HG03439 (cell line): ENCODE results near the gene NRDE2.
"Not testable (repeated sequence)": the region's sequence is repeated elsewhere in the genome, so short reads cannot be mapped to it uniquely, and the experiment has no call there.

Experiments
- ATAC-seq: cut with Tn5 transposase; IDR thresholded peaks from one replicate; pipeline ENCODE4 v1.9.1; 2021; ENCODE audit warnings: mild to moderate bottlenecking, moderate library complexity; ENCODE audit not compliant: unreplicated experiment

The NRDE2 gene

DNA sequence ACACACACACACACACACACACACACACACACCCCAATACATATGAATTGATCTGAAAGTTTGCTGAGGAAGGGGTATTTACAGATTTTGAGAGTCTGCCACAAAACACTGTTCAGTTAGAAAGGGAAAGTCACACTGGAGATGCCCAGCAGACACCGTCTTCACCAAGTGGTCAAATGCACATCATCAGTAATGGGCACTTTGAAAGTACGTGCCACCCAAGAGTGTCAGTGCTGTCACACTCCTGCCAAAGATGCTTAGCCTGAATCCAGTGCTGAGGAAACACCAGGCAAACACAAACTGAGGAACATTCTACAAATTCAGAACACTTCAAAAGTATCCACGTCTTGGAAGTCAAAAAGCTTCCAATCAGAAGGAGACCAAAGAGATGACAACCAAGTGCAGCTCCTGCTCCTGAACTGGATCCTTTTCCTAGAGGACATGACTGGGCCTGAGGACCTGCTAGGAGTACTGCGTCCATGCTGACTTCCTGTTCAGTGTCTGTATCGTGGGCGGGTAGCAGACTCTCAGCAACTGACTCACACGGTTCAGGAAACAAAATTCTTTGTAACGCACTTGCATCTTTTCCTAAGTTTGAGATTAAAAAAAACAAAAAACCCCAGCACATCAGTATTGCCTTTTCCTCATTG, 56.8 kb downstream of the NRDE2 start:
- ATAC-seq = no peak

DNA sequence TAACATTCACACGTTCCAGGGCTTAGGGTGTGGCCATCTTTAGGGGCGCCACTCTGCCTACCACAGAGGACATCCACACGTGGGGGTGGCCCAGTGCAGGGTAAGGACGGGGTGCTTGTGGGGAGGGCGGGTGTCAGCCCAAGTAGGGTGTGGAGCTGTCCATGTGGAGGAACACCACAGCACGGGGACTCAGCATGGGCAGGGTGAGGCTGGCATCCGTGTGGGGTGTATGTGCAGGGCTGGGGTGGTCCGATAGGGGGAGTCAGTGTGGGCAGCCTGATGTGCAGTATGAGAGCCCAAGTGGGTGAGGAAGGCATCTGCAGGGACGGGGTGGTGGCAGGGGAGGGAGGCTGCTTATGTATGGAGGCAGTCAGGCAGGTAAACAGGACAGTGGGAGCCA, 57.7 kb downstream of the NRDE2 start:
- ATAC-seq = no peak

DNA sequence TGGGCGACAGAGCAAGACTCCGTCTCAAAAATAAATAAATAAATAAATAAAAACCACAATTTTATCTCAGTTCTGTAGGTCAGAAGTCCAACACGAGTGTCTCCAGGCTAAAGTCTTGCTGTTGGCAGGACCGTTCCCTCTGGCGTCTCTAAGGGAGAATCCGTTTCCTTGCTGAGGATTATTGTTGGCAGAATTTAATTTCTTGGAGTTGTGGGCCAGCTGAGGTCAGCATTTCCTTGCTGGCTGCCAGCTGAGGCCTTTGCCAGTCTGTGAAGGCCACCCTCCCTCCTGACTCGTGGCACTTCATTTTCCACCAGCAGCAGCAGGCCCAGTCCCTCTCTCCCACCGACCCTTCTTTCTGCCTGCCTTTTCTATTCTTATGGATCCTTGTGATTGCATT, 58.2 kb downstream of the NRDE2 start:
- no peak for ATAC-seq

DNA sequence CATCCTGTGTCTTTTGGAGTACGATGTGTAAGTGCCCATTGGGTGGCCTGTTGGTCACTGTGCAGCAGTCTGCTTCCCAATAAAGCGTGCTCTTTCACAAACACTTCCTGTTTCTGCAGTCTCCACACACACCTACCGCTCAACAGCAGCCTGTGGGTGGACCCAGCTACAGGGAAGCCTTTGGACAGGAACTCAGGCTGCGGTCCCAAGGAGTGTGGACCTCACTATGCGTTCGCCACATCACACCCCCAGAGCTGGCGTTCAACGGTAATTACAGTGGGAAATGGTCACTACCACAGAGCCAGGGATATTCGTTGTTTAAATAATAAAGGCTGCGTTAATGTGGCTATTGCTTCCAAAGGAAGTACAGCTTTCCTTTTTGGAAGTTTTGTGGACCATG, 59.2 kb downstream of the NRDE2 start:
- no peak for ATAC-seq

DNA sequence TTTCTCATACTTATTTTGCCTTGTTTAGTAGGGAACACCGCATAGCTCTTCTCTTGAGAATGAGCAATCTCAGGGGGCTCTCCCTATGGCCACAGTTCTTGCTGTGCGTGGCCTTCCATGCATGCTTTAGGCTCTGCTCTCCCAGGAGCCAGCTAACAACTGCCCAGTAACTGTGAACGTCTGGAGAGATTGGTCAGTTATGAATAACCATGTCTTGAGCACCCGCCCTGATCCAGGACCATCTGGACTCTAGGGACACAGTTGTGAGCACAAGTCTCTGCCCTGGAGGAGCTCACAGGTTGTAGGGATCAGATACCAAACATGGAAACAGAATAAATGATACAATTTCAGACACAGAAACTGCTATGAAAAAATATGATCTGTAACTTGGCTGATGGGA, 63.3 kb downstream of the NRDE2 start:
- ATAC-seq = no peak

DNA sequence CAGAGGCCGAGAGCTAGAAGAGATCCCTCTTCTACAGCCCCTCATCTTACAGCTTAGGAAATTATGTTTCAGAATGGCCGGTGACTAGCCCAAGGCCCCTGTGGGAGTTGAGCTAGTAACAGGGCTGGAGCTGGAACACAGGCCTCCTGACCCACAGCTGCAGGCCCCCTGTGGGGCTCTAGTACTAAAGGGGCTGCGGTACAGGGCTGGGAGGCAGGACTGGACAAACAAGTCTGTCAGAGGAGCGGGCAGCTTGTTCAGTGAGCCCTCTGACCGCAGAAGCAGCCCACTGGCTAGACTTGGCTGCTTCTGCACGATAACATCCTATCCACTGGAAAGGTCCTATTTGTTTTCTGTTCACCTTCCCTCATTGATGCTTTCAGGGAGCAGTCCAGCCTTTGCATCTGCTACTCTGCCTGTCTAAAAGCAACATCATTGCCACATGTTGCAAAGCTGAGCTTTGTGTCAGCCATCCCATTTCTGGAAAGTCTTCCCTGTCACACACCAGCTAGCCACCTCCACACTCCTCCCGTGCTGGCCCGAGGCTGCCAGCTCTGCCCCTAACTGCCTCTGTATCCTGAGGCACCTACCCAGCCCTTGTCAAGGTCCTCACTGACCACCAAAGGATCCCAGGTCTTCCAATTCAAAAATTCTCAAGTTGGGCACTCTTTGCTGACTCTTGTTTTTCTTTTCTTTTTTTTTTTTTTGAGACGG, 65.1 kb downstream of the NRDE2 start:
- ATAC-seq = no peak

DNA sequence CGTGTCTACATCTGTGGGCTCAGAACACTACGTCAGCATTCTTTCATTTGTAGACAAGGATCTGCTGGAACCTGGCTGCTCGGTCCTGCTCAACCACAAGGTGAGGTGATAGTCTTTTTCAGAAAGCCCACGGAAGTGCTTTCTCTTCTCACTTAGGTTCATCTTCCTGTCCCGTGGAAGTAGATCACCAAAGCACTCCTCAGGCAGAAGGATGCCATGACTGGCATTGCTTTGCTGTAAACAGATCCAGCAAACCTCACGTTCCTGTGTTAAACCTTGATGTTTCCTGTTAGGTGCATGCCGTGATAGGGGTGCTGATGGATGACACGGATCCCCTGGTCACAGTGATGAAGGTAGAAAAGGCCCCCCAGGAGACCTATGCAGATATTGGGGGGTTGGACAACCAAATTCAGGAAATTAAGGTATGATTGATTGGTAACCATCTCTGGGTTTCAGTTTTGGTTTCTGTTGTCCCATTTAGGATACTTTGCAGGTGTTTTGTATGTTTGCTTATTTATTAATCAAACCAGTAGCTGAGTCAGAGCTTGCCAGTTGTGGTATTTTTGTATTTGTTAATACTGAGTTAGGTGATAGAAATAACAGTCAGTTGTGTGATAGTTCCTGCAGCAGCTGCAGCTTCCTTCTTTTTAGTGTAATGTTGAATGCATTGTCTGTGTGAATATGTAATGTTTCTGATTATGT, 67.8 kb downstream of the NRDE2 start:
- ATAC-seq = peak; percentile 62

DNA sequence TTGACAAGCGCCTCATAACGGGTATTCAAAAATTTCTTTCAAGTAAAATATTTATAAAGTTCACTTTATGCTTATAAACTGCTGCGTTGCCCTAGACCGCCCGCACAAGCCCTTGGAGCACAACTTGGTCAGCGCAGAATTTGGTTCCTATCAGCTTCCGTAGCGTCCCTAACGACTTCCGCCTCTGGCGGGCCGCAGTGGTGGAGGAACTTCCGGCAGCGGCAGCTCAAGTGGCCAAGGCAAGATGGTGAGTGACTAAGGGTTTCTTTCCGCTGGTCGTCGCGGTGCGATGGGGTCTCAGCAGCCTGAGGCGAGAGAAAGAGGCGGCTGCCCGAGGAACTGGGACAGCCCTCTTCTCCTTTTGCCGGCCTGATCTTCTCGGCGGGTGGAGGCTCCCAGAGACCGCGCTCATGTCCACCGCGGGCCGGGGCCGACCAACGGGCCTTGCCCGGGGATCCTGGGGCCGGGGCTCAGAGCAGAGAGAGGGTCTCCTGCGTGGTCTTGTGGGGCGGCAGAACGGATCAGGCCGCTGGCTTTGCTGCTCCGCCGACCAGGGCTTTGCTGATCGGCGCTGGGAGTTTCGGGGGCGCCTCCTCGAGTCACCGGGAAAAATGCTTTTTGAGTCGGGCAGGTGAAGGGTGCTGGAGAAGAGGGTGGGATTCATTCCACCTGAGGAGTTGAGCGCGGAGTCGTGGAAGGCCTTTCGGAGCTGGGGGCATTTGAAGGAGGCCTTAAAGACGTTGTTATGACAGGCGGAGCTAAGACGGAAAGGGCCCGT, 75.2 kb downstream of the NRDE2 start, which contains the start of gene PSMC1:
TSS of gene PSMC1 (plus strand) at position 200 of the 778 bp plus-strand sequence. CDS start at position 245, 45 bp downstream.
- ATAC-seq = peak; percentile 93

DNA sequence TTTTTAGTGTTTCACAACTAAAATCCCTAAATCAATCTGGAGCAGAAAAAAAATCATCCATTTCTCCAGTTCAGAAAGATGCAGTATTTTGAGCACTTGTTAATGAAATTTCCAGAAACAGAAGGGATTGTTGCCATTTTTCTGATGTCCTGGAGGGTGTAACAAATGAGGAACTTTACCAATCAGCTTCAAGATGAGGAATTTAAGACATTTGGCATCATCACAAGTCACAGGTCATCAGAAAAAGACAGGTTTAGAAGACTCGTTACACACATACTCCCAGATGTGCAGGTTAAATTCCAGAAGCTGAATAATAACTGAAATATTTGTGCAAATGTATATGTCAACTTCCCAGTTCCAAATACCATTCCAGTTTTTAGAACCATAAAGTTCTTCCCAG, 75.9 kb downstream of the NRDE2 start:
- no peak for ATAC-seq

DNA sequence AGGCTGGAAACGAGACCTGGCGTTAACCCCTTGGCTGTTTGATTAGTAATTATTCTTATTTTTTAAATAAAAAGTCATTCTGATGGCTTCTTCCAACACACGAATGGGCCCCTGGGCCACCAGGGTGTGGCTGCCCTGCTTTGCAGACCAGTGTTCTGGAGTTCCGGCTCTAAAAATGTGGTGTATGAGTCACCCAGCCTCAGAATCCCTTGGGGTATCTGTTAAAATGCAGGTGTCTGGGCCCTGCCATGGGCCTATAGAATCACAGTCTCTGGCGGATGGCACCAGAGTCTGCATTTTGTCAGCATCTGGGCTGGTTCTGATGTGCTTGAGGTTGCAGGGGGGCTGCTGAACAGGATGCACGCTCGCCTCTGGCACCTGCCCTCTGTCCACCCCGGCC, 77.9 kb downstream of the NRDE2 start:
- ATAC-seq = no peak

DNA sequence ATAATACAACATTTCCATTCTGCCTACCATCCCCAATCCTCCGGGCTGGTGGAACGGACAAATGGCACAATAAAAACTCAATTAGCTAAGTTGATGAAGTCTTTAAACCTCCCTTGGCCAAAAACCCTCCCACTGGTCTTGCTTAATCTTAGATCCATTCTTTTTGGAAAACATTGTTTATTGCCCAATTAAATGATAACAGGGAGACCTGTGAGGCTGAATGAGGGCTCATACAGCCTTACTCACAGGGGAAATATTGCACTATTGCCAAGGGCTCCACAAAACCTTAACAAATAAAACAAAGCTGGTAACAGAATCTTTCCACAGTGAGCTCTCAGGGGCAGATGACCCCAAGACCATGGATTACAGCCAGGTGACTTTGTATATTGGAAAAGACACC, 83.1 kb downstream of the NRDE2 start:
- ATAC-seq = no peak

DNA sequence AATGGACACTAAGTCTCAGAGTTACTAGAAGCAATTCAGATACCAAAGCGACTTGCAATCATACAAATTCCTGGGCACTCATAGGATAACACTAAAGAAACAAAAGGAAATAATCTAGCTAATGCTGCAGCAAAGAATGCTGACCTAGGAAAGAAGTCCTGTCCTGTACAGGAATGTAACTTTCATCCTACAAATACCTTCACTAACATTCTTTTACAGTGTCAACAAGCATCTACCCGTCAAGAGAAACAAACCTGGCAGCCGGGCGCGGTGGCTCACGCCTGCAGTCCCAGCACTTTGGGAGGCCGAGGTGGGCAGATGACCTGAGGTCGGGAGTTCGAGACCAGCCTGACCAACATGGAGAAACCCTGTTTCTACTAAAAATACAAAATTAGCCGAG, 84.3 kb downstream of the NRDE2 start:
- not testable (repeated sequence) for ATAC-seq

DNA sequence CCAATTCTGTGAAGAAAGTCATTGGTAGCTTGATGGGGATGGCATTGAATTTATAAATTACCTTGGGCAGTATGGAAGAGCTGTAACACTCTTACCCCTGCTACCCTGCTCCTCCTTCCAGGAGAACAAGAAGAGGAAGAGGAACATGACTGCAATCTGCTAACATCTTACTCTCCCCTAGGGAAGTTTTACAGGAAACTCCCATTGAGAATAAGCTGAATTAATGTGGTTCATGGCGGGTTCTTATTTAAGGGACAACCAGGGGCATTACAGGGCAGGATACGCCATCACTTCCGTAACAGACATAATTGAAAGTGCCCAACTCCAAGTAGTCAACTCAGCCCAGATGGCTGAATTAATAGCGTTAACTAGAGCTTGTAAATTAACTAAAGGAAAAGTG, 84.8 kb downstream of the NRDE2 start:
- no peak for ATAC-seq

DNA sequence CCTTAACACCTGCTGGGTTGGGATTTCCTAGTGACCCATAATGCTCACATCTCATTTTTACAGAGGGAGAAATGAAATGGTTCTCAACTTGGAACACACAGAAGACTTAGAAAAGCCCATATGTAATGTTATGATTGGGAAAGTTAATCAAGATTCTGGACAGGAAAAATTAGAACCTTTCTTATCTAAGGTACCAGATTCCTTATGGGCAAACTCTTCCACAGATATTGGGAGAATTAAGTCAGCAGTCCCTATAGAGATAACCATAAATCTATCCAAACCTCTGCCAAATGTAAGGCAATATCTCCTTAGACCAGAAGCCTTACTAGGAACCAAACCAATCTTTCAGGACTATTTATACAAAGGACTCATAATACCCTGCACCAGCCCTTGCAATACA, 89.3 kb downstream of the NRDE2 start:
- ATAC-seq = no peak

DNA sequence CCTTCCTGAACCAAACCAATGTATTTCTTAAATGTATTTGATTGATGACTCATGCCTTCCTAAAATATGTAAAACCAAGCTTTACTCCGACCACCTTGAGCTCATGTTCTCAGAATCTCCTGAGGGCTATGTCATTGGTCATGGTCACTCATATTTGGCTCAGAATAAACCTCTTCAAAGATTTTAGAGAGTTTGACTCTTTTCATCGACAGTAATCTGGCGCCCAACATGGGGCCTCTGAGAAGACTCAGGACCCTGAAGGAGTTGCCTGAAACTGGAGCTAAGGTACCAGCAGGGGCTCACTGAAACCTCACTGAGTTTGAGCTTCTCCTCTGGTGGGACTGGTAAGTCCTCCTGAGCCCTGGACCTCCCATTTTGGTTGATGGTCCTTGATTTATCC, 92.6 kb downstream of the NRDE2 start:
- no peak for ATAC-seq

DNA sequence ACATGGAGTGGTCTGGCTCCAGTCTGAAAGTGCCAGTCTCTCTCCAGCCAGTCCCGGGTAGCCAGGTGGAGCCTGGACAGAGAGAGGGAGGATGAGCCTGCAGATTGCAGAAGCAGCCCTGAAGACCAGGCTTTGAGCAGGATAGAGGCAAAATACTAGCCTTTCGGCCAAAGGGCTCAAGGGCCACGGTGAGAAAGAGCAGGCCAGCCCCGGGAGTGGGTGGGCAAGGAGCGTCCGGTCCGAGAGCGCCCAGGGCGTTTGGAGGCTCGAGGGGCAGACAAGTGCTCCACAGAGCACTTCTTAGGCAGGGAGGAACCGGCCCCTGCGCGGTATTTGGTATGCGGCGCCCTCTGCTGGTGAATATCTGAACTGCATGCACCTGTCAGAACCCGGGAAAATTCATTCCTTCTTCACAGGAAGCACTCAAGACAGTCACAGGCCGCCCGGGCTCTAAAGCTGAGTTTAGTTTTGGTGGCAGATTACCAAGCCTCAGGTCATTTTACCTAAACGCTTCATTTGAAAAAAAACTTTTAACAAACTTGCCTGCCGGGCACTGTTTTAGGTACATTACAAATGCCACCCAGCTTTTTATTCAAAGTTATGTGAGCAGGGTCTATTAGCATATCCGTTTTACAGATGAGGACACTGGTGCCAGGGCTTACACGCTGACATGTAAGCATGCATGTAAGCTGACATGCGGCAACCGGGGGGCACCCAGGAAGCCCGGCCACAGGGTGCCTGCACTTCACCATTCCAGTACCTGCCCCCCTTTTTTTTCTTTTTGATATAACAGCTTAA, 96.4 kb downstream of the NRDE2 start:
- peak; percentile 79 for ATAC-seq

DNA sequence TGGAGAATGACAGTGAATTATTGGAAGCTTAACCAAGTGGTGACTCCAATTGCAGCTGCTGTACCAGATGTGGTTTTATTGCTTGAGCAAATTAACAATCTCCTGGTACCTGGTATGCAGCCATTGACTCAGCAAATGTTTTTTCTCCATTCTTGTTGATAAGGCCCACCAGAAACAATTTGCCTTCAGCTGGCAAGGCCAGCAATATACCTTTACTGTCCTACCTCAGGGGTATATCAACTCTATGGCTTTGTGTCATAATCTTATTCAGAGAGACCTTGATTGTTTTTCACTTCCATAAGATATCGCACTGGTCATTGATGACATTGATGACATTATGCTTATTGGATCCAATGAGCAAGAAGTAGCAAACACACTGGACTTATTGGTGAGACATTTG, 101.8 kb downstream of the NRDE2 start:
- ATAC-seq = not testable (repeated sequence)

DNA sequence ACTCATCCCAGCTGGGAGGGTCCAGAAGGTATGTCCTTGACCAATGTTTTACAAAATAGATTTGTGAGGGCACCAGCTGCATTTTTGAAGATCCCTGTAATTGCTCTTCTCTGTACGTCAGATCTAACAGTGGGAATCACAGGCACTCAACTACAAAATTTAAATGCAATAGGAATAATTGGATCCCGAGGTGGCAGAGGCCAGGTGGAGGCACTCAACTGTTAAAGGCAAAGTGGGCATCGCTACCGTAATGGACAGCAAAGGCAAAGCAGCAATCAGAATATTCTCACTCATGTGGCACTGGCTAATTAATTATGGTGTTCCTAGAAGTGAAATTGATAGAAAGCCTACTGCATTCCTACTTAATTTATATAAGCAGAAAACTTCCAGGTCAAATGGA, 103.3 kb downstream of the NRDE2 start:
- ATAC-seq = no peak
